ENCODE data around the gene PDE7B. TPM values are rescaled to one million over a fixed set of nuclear protein-coding genes. Genes with fewer than 3 reads are reported as not detected.

Gene PDE7B
- total and polyA plus RNA-seq, 2 of the 8 experiments (the other 6 are each of a cell fraction or from before 2014, with no cell fraction given), result not detected

DNA sequence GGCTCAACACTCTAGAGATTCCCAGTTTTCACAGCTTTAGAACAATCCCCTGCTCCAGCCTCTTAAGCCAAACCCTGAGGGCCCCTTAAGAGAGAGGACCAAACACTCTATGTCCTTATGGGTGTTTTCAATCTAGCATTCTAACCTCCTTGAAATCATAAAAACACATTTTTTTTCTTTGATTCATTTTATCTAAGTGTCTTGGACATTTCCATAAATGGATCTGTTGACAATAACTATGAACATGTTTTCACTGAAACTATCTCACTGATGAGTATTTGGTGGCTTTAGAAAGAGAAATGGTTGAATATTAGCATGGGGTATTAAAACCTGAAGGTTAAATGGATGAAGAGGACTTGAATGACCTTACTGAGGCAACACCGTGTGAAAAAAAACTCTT is 27.6 kb upstream of the PDE7B start (continued):
- TF ChIP-seq, protein P1, sequence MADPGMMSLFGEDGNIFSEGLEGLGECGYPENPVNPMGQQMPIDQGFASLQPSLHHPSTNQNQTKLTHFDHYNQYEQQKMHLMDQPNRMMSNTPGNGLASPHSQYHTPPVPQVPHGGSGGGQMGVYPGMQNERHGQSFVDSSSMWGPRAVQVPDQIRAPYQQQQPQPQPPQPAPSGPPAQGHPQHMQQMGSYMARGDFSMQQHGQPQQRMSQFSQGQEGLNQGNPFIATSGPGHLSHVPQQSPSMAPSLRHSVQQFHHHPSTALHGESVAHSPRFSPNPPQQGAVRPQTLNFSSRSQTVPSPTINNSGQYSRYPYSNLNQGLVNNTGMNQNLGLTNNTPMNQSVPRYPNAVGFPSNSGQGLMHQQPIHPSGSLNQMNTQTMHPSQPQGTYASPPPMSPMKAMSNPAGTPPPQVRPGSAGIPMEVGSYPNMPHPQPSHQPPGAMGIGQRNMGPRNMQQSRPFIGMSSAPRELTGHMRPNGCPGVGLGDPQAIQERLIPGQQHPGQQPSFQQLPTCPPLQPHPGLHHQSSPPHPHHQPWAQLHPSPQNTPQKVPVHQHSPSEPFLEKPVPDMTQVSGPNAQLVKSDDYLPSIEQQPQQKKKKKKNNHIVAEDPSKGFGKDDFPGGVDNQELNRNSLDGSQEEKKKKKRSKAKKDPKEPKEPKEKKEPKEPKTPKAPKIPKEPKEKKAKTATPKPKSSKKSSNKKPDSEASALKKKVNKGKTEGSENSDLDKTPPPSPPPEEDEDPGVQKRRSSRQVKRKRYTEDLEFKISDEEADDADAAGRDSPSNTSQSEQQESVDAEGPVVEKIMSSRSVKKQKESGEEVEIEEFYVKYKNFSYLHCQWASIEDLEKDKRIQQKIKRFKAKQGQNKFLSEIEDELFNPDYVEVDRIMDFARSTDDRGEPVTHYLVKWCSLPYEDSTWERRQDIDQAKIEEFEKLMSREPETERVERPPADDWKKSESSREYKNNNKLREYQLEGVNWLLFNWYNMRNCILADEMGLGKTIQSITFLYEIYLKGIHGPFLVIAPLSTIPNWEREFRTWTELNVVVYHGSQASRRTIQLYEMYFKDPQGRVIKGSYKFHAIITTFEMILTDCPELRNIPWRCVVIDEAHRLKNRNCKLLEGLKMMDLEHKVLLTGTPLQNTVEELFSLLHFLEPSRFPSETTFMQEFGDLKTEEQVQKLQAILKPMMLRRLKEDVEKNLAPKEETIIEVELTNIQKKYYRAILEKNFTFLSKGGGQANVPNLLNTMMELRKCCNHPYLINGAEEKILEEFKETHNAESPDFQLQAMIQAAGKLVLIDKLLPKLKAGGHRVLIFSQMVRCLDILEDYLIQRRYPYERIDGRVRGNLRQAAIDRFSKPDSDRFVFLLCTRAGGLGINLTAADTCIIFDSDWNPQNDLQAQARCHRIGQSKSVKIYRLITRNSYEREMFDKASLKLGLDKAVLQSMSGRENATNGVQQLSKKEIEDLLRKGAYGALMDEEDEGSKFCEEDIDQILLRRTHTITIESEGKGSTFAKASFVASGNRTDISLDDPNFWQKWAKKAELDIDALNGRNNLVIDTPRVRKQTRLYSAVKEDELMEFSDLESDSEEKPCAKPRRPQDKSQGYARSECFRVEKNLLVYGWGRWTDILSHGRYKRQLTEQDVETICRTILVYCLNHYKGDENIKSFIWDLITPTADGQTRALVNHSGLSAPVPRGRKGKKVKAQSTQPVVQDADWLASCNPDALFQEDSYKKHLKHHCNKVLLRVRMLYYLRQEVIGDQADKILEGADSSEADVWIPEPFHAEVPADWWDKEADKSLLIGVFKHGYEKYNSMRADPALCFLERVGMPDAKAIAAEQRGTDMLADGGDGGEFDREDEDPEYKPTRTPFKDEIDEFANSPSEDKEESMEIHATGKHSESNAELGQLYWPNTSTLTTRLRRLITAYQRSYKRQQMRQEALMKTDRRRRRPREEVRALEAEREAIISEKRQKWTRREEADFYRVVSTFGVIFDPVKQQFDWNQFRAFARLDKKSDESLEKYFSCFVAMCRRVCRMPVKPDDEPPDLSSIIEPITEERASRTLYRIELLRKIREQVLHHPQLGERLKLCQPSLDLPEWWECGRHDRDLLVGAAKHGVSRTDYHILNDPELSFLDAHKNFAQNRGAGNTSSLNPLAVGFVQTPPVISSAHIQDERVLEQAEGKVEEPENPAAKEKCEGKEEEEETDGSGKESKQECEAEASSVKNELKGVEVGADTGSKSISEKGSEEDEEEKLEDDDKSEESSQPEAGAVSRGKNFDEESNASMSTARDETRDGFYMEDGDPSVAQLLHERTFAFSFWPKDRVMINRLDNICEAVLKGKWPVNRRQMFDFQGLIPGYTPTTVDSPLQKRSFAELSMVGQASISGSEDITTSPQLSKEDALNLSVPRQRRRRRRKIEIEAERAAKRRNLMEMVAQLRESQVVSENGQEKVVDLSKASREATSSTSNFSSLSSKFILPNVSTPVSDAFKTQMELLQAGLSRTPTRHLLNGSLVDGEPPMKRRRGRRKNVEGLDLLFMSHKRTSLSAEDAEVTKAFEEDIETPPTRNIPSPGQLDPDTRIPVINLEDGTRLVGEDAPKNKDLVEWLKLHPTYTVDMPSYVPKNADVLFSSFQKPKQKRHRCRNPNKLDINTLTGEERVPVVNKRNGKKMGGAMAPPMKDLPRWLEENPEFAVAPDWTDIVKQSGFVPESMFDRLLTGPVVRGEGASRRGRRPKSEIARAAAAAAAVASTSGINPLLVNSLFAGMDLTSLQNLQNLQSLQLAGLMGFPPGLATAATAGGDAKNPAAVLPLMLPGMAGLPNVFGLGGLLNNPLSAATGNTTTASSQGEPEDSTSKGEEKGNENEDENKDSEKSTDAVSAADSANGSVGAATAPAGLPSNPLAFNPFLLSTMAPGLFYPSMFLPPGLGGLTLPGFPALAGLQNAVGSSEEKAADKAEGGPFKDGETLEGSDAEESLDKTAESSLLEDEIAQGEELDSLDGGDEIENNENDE (IDR thresholded peaks at IDR 0.05; ENCODE audit: insufficient replicate concordance, low read length), result no peak
- TF ChIP-seq USF2 (IDR thresholded peaks at IDR 0.05; ENCODE audit: low read length) (no peak), NRF1 (IDR thresholded peaks at IDR 0.05; ENCODE audit: low read depth, low read length) (no peak), BRCA1 (IDR thresholded peaks at IDR 0.05; ENCODE audit: low read depth, low read length) (no peak), RAD21 (IDR thresholded peaks at IDR 0.05 in 1 of 2, conservative IDR thresholded peaks at IDR 0.05 in 1 of 2; ENCODE audit: low read depth in 2 of 2, low read length in 2 of 2) (no peak), KDM4A (IDR thresholded peaks at IDR 0.05; ENCODE audit: low read depth, low read length, severe bottlenecking) (no peak), CTBP2 (IDR thresholded peaks at IDR 0.05; ENCODE audit: borderline replicate concordance, insufficient read depth, insufficient read length, low read length) (no peak), RNF2 (IDR thresholded peaks at IDR 0.05; ENCODE audit: borderline replicate concordance, low read depth, low read length, missing control alignments, poor library complexity, severe bottlenecking) (no peak), BCL11A (IDR thresholded peaks at IDR 0.05; ENCODE audit: low read depth in 2 of 2, low read length in 2 of 2) (no peak), TAF1 (IDR thresholded peaks at IDR 0.05; ENCODE audit: low read depth, low read length) (no peak)

Data from H1 (cell line).